ENCODE data around the gene EPHB1.
A peak's percentile ranks its signal among the peaks of the same experiment; 100 is the strongest.
"Not testable (repeated sequence)": the region's sequence is repeated elsewhere in the genome, so short reads cannot be mapped to it uniquely, and the experiment has no call there.

Gene EPHB1

DNA sequence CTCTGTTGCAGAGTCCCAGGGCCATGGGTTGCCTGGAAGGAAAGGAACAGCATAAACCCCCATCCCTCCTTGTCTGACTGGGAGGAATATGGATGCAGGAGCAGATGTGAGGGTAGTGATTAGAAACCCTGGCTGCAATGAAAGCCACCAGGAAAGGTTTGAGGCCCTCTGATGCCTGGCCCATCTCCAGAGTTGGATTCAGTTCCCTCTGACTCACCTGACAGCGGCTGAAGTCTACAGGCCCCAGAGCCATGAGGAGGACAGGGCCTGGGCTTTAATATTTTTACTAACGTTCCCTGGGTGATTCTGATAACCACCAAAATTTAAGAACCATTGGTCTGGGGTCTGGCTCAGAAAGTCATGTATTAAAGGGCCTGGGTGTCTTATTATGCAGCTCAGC, 214.0 kb downstream of the EPHB1 start:
- no peak for DNase-seq

- no peak for DNase-seq
Observed at GRCh38 chr3:135012101-135012500, 217.0 kb downstream of the EPHB1 start.

- no peak for DNase-seq
Observed at GRCh38 chr3:135013206-135013605, 218.1 kb downstream of the EPHB1 start.

DNA sequence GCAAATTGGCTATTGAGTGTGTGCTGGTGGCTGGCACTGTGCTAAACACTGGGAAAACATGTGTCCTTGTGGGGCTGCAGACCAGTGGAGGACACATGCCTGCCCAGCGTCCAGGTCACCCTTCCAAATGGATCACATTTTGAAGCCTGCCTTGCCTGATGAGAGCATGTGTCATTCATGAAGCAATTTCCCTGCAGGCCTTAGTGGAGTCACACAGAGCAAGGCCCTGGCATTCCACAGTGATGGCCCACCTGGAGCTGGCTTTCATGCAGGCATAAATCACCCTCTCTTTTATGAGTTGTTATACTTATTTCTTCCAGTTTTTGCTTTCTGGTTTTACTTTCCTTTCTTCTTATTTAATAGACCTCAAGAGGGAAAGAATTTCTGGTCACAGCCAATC, 219.5 kb downstream of the EPHB1 start:
- DNase-seq = no peak

DNA sequence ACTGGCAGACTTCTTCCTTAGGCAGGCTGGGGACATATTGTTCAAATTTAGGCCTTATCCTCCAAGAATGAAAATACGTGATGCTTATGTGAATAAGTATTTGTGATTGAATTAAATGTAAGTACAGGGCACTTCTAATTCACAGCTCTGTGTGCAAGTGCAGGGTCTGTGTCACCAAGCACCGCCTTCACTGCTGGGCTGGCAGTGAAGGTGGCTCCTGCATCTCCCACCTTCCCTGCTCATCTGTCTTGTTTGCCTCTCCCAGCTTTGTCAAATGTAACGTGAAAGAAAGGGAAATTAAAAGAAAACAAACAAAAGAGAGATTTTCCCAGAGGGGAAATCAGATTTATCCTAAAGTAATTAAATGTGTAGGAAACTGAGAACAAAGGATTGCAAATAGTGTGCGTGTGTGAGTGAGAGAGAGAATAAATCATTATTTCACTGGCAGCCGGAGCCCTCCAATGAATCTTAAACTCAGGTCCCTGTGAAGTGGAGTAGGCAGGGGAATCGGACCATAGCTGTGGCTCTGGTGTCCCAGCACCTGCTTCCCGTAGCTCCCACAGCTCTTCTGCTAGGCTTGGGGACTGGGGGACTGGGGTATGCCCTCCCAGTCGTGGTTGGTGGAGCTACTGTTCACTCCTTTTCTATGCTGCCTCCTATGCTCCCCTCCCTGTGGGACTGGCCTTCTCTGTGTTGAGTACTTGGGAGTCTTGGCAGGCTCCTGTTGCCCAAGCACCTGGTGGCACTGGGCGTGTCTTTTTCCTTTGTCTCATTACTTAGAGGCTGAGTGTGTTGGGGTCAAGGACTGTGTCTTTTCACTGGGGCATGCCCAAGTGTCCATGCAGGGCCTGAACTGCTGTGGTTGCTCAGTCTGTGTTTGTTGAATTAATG, 222.2 kb downstream of the EPHB1 start:
- no peak for DNase-seq

- DNase-seq = no peak
Observed at GRCh38 chr3:135018149-135018923, 223.3 kb downstream of the EPHB1 start.

DNA sequence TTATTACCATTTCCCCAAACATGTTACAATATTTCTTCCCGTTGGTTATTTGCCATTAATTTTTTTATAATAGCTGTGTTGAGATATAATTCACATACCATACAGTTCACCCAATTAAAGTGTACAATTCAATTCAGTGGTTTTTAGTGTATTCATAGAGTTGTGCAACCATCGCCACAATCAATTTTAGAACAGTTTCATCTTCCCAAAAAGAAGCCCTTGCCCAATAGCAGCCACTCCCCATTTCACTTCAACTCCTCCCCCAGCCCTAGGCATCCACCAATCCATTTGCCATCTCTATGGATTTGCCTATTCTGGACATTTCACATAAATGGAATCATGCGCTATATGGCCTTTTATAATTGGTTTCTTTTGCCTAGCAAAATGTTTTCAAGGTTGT, 225.1 kb downstream of the EPHB1 start:
- no peak for DNase-seq

- DNase-seq = no peak
Observed at GRCh38 chr3:135023996-135024658, 229.1 kb downstream of the EPHB1 start.

DNA sequence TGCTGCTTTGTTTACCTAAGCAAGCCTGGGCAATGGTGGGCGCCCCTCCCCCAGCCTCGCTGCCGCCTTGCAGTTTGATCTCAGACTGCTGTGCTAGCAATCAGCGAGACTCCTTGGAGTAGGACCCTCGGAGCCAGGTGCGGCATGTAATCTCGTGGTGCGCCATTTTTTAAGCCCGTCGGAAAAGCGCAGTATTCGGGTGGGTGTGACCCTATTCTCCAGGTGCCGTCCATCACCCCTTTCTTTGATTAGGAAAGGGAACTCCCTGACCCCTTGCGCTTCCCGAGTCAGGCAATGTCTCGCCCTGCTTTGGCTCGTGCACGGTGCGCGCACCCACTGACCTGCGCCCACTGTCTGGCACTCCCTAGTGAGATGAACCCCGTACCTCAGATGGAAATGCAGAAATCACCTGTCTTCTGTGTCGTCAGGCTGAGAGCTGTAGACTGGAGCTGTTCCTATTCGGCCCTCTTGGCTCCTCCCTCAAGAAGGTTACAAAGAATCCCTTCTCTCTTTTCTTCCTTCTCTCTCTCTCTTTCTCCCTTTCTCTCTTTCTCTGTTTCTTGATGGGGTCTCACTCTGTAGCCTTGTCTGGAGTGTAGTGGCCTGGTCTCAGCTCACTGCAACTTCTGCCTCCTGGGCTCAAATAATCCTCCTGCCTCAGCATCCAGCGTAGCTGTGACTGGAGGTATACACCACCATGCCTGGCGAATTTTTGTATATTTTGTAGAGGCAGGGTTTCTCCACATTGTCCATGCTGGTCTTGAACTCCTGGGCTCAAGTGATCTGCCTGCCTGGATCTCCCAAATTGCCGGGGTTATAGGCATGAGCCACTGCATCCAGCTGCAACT, 235.9 kb downstream of the EPHB1 start:
- not testable (repeated sequence) for DNase-seq

DNA sequence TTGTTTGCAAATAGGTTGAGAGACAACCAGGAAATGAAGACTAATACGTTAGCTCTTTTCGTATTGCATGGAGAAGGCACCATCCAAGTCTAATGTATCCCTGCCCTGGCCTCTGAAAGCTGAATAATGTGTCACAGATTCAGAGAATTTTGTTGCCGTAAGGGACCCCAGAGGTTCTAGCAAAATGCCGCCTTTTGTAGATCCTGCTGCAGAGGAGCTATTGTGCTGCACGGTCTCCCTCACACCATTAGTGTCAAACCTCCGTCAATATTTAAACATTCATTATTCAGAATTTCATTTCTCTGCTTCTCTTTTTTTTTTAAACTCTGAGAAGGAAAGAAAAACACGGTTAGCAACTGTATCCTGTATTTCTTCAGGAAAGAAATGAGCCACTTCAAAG, 238.7 kb downstream of the EPHB1 start:
- DNase-seq = no peak

DNA sequence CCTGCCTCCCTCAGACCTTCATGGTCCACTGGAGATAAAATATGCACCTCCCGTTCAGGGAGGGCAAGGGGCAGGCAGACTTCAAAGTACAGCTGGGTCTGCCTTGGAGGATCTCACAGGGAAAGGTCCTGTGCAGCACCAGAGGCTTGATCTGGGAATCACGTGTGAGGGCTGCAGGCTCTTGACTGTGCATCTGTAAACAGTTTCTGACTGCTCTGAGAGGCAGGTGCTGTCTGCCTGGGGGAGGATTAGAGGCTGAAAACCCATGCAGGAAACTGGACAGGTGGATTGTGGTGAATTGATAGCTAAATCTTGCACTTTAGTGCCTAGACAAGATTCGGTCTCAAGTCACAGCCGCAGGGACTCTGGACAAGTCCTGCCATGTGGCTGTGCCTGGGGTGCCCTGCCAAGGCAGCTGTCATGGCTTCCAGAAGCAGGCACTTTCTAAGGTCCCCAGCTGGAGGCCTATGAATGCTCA, 239.3 kb downstream of the EPHB1 start:
- peak; percentile 47 to 75 for DNase-seq

DNA sequence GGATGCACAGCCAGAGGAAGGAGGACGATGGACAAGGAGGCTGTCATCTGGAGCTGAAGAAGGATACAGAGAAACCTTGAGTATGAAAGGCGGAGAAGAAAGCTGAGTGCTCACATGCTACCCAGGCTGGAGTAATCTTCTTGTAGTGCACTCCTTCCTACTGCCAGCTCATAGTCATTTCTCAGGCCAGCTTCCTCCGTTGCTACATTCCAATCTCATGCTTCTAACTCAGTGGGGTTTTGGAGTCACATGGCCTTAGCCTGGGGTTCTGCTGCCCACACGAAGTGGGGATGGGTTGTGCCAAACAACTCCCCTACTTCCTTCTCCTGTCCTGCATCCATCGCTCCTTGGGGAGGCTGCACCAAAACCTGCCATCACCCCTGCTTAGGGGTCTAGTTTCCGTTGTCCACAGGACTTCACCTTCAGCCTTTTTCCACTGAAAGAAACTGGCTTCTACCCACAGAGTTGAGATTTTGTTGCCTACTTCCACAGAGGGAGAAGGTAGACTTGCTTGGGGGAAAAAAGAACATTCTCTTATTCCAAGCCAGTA, 239.9 kb downstream of the EPHB1 start:
- DNase-seq = no peak

GRCh38 chr3:135038186-135038585, 243.1 kb downstream of the EPHB1 start:
- no peak for DNase-seq

GRCh38 chr3:135039536-135039935, 244.5 kb downstream of the EPHB1 start:
- DNase-seq = not testable (repeated sequence)

DNA sequence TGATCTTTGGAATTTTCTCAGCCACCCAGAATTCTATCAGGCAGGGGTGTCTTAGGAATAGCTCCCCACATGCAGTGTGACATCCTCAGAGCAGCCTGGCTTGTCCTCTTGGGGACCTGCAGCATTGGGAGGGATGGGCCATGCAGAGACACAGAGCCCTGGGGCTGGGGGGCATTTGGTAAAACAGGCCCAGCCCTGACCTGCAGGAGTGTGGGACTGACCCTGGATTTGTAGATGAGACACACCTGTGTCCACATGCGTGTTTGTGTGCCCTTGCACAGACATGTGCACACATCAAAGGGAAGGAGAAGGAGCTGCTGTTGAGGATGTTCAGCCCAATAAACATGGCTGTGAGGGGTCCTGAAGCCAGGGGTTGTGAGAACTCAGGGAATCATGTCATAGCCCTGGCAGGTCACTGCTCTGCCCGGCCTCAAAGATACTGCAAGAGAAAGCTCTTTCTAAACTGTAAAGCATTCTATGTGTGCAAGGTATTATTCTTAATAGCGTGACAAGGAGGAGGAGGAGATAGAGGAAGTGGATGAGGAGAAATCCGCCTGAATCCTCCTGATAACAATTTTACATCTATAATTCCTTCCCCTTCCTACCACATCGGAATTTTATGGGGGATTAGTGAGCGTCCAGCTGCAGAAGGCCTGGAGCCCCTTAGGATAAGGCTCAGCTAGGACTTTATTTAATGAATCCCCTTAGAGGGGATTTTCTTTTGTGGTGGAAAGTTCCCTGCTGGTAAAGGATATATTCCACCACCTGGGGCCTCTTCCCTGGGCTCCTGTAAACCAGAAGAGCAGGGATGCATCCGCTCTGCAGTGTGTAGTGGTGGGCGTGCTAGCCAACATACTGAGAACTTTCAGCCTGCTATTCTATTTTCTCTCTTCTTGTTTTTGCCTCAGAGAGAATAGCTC, 245.5 kb downstream of the EPHB1 start:
- peak; percentile 90 to 96 for DNase-seq

- DNase-seq = no peak
Observed at GRCh38 chr3:135041601-135042000, 246.5 kb downstream of the EPHB1 start.

GRCh38 chr3:135047061-135047460, 252.0 kb downstream of the EPHB1 start:
- no peak for DNase-seq

DNA sequence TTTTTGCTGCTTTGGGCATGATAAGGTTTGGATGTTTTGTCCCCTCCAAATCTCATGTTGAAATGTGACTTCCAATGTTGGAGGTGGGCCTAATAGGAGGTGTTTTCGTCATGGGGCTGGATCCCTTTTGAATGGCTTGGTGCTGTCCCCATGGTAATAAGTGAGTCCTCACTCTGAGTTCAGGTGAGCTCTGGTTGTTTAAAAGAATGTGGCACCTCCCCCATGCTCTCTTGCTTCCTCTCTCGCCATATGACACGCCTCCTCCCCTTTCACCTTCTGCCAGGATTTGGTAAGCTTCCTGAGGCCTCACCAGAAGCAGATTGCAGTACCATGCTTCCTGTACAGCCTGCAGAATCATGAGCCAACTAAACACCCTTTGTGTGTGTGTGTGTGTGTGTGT, 255.5 kb downstream of the EPHB1 start:
- no peak for DNase-seq

GRCh38 chr3:135051409-135051973, 256.4 kb downstream of the EPHB1 start:
- no peak for DNase-seq

DNA sequence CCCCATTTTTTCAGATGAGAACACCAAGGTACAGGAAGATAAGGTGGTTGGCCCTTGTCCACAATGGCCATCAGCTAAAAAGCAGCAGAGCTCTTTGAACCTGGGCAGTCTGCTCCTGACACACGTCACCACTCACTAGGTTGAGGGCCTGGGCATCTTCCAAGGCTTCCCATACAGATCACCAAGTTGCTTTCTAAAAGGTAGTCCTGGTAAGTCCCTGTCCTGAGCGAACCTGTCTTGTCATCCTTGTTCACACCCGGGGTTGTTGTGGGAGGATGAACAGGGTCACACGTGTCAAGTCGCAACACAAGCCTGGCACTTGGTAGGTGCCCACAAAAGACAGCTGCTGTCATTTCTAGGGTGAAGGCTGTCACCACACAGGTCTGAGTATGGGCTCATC, 260.4 kb downstream of the EPHB1 start:
- DNase-seq = no peak

Data from NCI-H524 (cell line).